Adrenal gland (tissue), 12 donors: ENCODE data around the gene ZMYND8. TPM values are rescaled to one million over a fixed set of nuclear protein-coding genes. Genes with fewer than 3 reads are reported as not detected.
A peak's percentile ranks its signal among the peaks of the same experiment; 100 is the strongest.

ENCODE experiments used
- DNase-seq, 7 donors: peaks; one replicate each; pipeline ENCODE4 v3.0.0-alpha.2; 2019 to 2020
- H3K27ac ChIP-seq, 5 donors: fragments of 200-600 bp; sonication (generic) in 4 of 5; 1 replicate in 3 of 5; 2 replicates in 2 of 5; pipeline versions ENCODE4 v1.5.1 to v1.8.0; 2016 to 2020; ENCODE audit warnings: mild to moderate bottlenecking in 1 of 5
- H3K27me3 ChIP-seq: fragments of 200-600 bp; 2 replicates; pipeline ENCODE4 v1.8.0; 2021
- H3K36me3 ChIP-seq, 2 donors: fragments of 200-600 bp; replicated peaks in 1 of 2; 1 replicate in 1 of 2; 2 replicates in 1 of 2; pipeline versions ENCODE4 v1.5.1 to v1.8.0; 2018 to 2022
- H3K4me1 ChIP-seq, 2 donors: fragments of 200-600 bp; replicated peaks in 1 of 2; 1 replicate in 1 of 2; 2 replicates in 1 of 2; pipeline versions ENCODE4 v1.5.1 to v1.8.0; 2018 to 2021
- H3K4me3 ChIP-seq, 4 donors: fragments of 200-600 bp; sonication (generic) in 3 of 4; one replicate each; pipeline ENCODE4 v1.5.1; 2016 to 2018
- H3K9me3 ChIP-seq, 3 donors: fragments of 200-600 bp; sonication (generic) in 1 of 3; replicated peaks in 1 of 3; 1 replicate in 2 of 3; 2 replicates in 1 of 3; pipeline versions ENCODE4 v1.5.1 to v1.8.0; 2016 to 2021
- CTCF ChIP-seq, 6 experiments: fragments of 450-650 bp in 4 of 6; fragments of 200-600 bp in 2 of 6; sonication (generic) in 1 of 6; IDR thresholded peaks; 1 replicate in 5 of 6; 2 replicates in 1 of 6; pipeline versions ENCODE4 v1.5.1 to v1.8.0; 2016 to 2021; ENCODE audit warnings: antibody characterized with exemption in 6 of 6, mild to moderate bottlenecking in 2 of 6, moderate library complexity in 1 of 6
- POLR2A ChIP-seq, 2 donors: fragments of 450-650 bp; IDR thresholded peaks; one replicate each; pipeline ENCODE4 v1.6.1; 2017; ENCODE audit warnings: antibody characterized with exemption in 2 of 2, mild to moderate bottlenecking in 2 of 2, moderate library complexity in 1 of 2
- WGBS, 4 donors: extraction: QIAGEN DNeasy Blood & Tissue Kit in 2 of 4; methylation state at CpG; one replicate each; pipeline versions ENCODE4 v1.1.5 to v1.1.7; 2013 to 2017; 5-methylcytosine and 5-hydroxymethylcytosine counted together
- intact Hi-C, 2 donors: fragments of 100-400 bp; cut with DNase I; formaldehyde crosslinking; loops; one replicate each; pipeline versions ENCODE4 v1.14.1 to v1.15.0; 2022 to 2023
- polyA plus RNA-seq, 3 donors: library from polyadenylated mRNA; stranded (reverse); fragments of 200-250 nt in 2 of 3; fragments of 350-450 nt in 1 of 3; fragmentation: Illumina TruSeq in 1 of 3; extraction: RNeasy Lipid Tissue Mini Kit (QIAGEN cat#74804) in 1 of 3; gene quantifications; one replicate each; pipeline ENCODE4 v1.2.3, GENCODE V29; 2013 to 2014
- total RNA-seq, 9 donors: library from RNA; depleted of rRNA in 4 of 9; stranded (reverse); fragments of >200 nt in 4 of 9; fragments of 120-200 nt in 1 of 9; fragmentation: NEBNext Ultra II Directional in 1 of 9; extraction: Animal tissue kit (Norgen Biotek cat#: 25700) in 1 of 9; gene quantifications; one replicate each; pipeline versions ENCODE4 v1.1.0 to v1.2.4, GENCODE V29; 2013 to 2023
- donor health status: healthy with polysubstance abuse.
- donor health status: Bipolar disorder and iron deficiency.
- donor health status: DM: yes; HTN: yes; CAD: no.
- donor health status: DM: no; HTN: no; CAD: no.
- donor health status: DM: no; HTN: no; CAD: no.
- donor health status: DM: yes; HTN: yes; CAD: no.

Gene ZMYND8
- total and polyA plus RNA-seq, 12 donors, result 37.0 to 116 (median 67.2) TPM

GRCh38 chr20:47337413-47337812 is 19.1 kb downstream of the ZMYND8 start:
- 70 to 73% (median 71%) methylated on average over 7 of the region's 7 CpGs for WGBS, 4 donors

GRCh38 chr20:47336129-47336754 is 20.3 kb downstream of the ZMYND8 start:
- WGBS, 4 donors, result 47 to 74% (median 53%) methylated on average over 13 to 17 of the region's 17 CpGs
- intact Hi-C loops, result no loop called here
- Histone ChIP-seq H3K4me3 (no peak overlapping the region), H3K27me3 (no peaks in the 10 kb centered on the region), H3K36me3 (peaks cover 0 to 4% of the 10 kb centered on the region in 2 donors), H3K9me3 (no peaks in the 10 kb centered on the region), H3K27ac (peak overlapping the region; percentile 79 to 94 (median 89)), H3K4me1 (peaks cover 62 to 87% of the 10 kb centered on the region in 2 donors)
- TF ChIP-seq POLR2A (IDR thresholded peaks at IDR 0.05), result peak in 1 of 2 donors; percentile 75
- no peak for TF ChIP-seq CTCF (IDR thresholded peaks at IDR 0.05)
- DNase-seq, result peak; percentile 69 to 93 (median 84)

More at GRCh38 chr20:47337413-47337812, 19.1 kb downstream of the ZMYND8 start:
- DNase-seq, result no peak
- Histone ChIP-seq H3K27me3 (no peaks in the 10 kb centered on the region), H3K4me3 (no peak overlapping the region), H3K36me3 (peaks cover 0 to 4% of the 10 kb centered on the region in 2 donors), H3K4me1 (peaks cover 53 to 78% of the 10 kb centered on the region in 2 donors), H3K9me3 (no peaks in the 10 kb centered on the region), H3K27ac (peak overlapping the region in 4 of 5 donors; percentile 17 to 94 (median 84))
- TF ChIP-seq CTCF (IDR thresholded peaks at IDR 0.05) (no peak), POLR2A (IDR thresholded peaks at IDR 0.05) (no peak)
- intact Hi-C loops, result no loop called here

GRCh38 chr20:47335251-47336128 is 21.0 kb downstream of the ZMYND8 start:
- no peak overlapping the region for H3K4me3 ChIP-seq
- no peaks in the 10 kb centered on the region for H3K27me3 ChIP-seq
- WGBS, 4 donors, result 50 to 61% (median 58%) methylated on average over 12 of the region's 12 CpGs
- no peak for DNase-seq
- no peaks in the 10 kb centered on the region for H3K9me3 ChIP-seq
- H3K36me3 ChIP-seq, result peaks cover 0 to 4% of the 10 kb centered on the region in 2 donors
- H3K4me1 ChIP-seq, result peaks cover 70 to 88% of the 10 kb centered on the region in 2 donors
- peak overlapping the region; percentile 79 to 94 (median 89) for H3K27ac ChIP-seq
- intact Hi-C loops, result no loop called here
- TF ChIP-seq POLR2A (IDR thresholded peaks at IDR 0.05) (no peak), CTCF (IDR thresholded peaks at IDR 0.05) (no peak)

- H3K27ac ChIP-seq, result peak overlapping the region; percentile 79 to 94 (median 86)
- DNase-seq, result peak in 4 of 7 donors; percentile 52 to 81 (median 68)
Observed at GRCh38 chr20:47334022-47334551, 22.4 kb downstream of the ZMYND8 start.

More at GRCh38 chr20:47334022-47334551, 22.4 kb downstream of the ZMYND8 start:
- Histone ChIP-seq H3K9me3 (no peaks in the 10 kb centered on the region), H3K4me1 (peaks cover 72 to 97% of the 10 kb centered on the region in 2 donors), H3K4me3 (peak overlapping the region in 2 of 4 donors; percentile 16 to 38), H3K36me3 (peaks cover 0 to 4% of the 10 kb centered on the region in 2 donors), H3K27me3 (no peaks in the 10 kb centered on the region)
- intact Hi-C loops, result no loop called here
- WGBS, 4 donors, result 9 to 13% (median 10%) methylated on average over 6 of the region's 6 CpGs
- TF ChIP-seq CTCF (IDR thresholded peaks at IDR 0.05) (no peak), POLR2A (IDR thresholded peaks at IDR 0.05) (peak in 1 of 2 donors; percentile 54)
